Sigmoid colon (tissue), 4 donors: ENCODE results near the gene FOXL3.

ENCODE experiments used
- CTCF ChIP-seq, 4 experiments: fragments of 450-650 bp in 3 of 4; fragments of 200-600 bp in 1 of 4; IDR thresholded peaks; one replicate each; pipeline ENCODE4 v1.5.1; 2016 to 2019; ENCODE audit warnings: antibody characterized with exemption in 4 of 4, mild to moderate bottlenecking in 3 of 4, moderate library complexity in 2 of 4
- EP300 ChIP-seq, 4 donors: sonication (generic); formaldehyde crosslinking; IDR thresholded peaks; one replicate each; pipeline ENCODE4 v1.6.1; 2017; ENCODE audit warnings: antibody characterized with exemption in 4 of 4
- POLR2A ChIP-seq, 2 donors: fragments of 450-650 bp; IDR thresholded peaks; one replicate each; pipeline ENCODE4 v1.6.1; 2016; ENCODE audit warnings: antibody characterized with exemption in 2 of 2, mild to moderate bottlenecking in 2 of 2, moderate library complexity in 2 of 2
- POLR2AphosphoS5 ChIP-seq, 4 donors: sonication (generic); formaldehyde crosslinking; IDR thresholded peaks; one replicate each; pipeline ENCODE4 v1.6.1; 2017; ENCODE audit warnings: antibody characterized with exemption in 4 of 4

GRCh38 chr7:247181-247580, 42.8 kb upstream of the FOXL3 start:
- TF ChIP-seq CTCF (IDR thresholded peaks at IDR 0.05) = no peak
- no peak for TF ChIP-seq POLR2A (IDR thresholded peaks at IDR 0.05)
- no peak for TF ChIP-seq EP300 (IDR thresholded peaks at IDR 0.05)
- no peak for TF ChIP-seq POLR2AphosphoS5 (IDR thresholded peaks at IDR 0.05)
